22Rv1 (cell line): ENCODE measurements around the gene PPP1CC.

Source experiments
- CTCF ChIP-seq: fragments of 450-650 bp; IDR thresholded peaks from 2 replicates; pipeline ENCODE4 v1.5.1; 2017; ENCODE audit warnings: mild to moderate bottlenecking
- ZFX ChIP-seq: fragments of 450-650 bp; IDR thresholded peaks from 2 replicates; pipeline ENCODE4 v1.6.1; 2017; ENCODE audit warnings: antibody characterized with exemption, borderline replicate concordance

GRCh38 chr12:110679201-110679600, 63.5 kb downstream of the PPP1CC start:
- no peak for TF ChIP-seq CTCF
- no peak for TF ChIP-seq ZFX
